ENCODE data around the gene YRDC. TPM values are rescaled to one million over a fixed set of nuclear protein-coding genes. Genes with fewer than 3 reads are reported as not detected.

The YRDC gene
- total RNA-seq, 1 donor from 2014 or later, result 28.1 TPM

DNA sequence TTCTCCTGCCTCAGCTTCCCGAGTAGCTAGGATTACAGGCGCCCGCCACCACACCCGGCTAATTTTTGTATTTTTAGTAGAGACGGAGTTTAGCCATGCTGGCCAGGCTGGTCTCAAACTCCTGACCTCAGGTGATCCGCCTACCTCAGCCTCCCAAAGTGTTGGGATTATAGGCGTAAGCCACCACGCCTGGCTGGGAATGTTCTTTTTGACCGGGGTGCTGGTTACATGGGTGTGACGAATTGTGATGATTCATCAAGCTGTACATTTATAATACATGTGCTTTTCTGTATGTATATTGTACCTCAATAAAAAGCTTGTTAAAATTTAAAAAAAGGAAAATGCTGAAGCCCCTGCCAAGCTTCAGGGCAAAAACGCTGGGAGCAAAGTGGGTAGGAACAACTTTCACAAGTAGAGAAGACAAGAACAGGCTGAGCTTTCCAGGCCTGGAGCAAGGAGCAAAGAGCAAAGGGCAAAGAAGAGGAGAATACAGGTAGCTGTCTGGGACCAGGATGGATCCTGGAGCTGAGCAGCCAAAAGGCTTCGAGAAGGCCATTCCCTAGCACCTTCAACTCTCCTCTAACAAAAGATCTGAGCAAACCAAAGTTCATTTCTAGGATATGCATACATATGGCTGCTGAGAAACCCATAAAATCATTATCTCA is 20.5 kb upstream of the YRDC start:
- Histone ChIP-seq H3K4me3 (ENCODE audit: insufficient read depth, low read depth, low read length) (no peak overlapping the region), H3K36me3 (ENCODE audit: insufficient read depth, low read length) (peaks cover 19% of the 10 kb centered on the region), H3K9me3 (ENCODE audit: insufficient read depth, low read depth, low read length) (no peaks in the 10 kb centered on the region), H2AFZ (ENCODE audit: low read depth, low read length) (no peak overlapping the region), H4K20me1 (ENCODE audit: insufficient read depth, low read length) (peaks cover 4% of the 10 kb centered on the region), H3K27me3 (ENCODE audit: insufficient read depth, low read length) (no peaks in the 10 kb centered on the region), H3K4me2 (ENCODE audit: low read length) (no peak overlapping the region), H3K79me2 (ENCODE audit: insufficient read depth, low read length) (no peaks in the 10 kb centered on the region), H3K9ac (ENCODE audit: low read length) (no peak overlapping the region), H3K27ac (ENCODE audit: low read depth, low read length) (no peak overlapping the region), H3K4me1 (ENCODE audit: insufficient read depth, low read length) (peaks cover 2% of the 10 kb centered on the region)
- no peaks in the 10 kb centered on the region for H3K9me3 Mint-ChIP-seq (ENCODE audit: unreplicated experiment)
- H3K27ac Mint-ChIP-seq (ENCODE audit: unreplicated experiment), result no peak overlapping the region
- FAIRE-seq (no peak), DNase-seq (ENCODE audit: low read depth) (no peak)
- H3K4me1 Mint-ChIP-seq (ENCODE audit: low read depth, unreplicated experiment), result peaks cover 7% of the 10 kb centered on the region
- H3K4me3 Mint-ChIP-seq (ENCODE audit: unreplicated experiment), result no peak overlapping the region
- peaks cover 19% of the 10 kb centered on the region for H3K36me3 Mint-ChIP-seq (ENCODE audit: low read depth, unreplicated experiment)
- no peaks in the 10 kb centered on the region for H3K27me3 Mint-ChIP-seq (ENCODE audit: low read depth, unreplicated experiment)
- no peak for TF ChIP-seq EZH2 (IDR thresholded peaks at IDR 0.05; ENCODE audit: insufficient read depth, low read length)
- TF ChIP-seq, protein P1, sequence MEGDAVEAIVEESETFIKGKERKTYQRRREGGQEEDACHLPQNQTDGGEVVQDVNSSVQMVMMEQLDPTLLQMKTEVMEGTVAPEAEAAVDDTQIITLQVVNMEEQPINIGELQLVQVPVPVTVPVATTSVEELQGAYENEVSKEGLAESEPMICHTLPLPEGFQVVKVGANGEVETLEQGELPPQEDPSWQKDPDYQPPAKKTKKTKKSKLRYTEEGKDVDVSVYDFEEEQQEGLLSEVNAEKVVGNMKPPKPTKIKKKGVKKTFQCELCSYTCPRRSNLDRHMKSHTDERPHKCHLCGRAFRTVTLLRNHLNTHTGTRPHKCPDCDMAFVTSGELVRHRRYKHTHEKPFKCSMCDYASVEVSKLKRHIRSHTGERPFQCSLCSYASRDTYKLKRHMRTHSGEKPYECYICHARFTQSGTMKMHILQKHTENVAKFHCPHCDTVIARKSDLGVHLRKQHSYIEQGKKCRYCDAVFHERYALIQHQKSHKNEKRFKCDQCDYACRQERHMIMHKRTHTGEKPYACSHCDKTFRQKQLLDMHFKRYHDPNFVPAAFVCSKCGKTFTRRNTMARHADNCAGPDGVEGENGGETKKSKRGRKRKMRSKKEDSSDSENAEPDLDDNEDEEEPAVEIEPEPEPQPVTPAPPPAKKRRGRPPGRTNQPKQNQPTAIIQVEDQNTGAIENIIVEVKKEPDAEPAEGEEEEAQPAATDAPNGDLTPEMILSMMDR (IDR thresholded peaks at IDR 0.05; ENCODE audit: insufficient read depth, low read depth, low read length), result no peak

DNA sequence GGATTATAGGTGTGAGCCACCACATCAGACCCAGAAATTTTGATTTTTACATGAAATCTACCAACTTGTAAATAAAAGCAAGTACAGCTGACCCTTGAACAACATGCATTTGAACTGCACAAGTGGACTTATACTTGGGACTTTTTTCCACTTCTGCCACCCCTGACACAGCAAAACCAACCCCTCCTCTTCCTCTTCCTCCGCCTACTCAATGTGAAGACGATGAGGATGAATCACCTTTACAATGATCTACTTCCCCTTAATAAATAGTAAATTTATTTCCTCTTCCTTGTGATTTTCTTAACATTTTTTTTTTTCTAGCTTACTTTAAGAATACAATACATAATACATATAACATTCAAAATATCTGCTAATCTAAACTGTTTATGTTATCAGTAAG is 17.5 kb upstream of the YRDC start:
- no peak for DNase-seq (ENCODE audit: low read depth)
- H3K27ac Mint-ChIP-seq (ENCODE audit: unreplicated experiment), result no peak overlapping the region
- peaks cover 2% of the 10 kb centered on the region for H3K4me1 Mint-ChIP-seq (ENCODE audit: low read depth, unreplicated experiment)
- no peak overlapping the region for H3K27ac ChIP-seq (ENCODE audit: low read depth, low read length)
- peaks cover 4% of the 10 kb centered on the region for H3K4me1 ChIP-seq (ENCODE audit: insufficient read depth, low read length)
- no peaks in the 10 kb centered on the region for H3K9me3 Mint-ChIP-seq (ENCODE audit: unreplicated experiment)
- no peak overlapping the region for H3K4me3 Mint-ChIP-seq (ENCODE audit: unreplicated experiment)
- no peaks in the 10 kb centered on the region for H3K9me3 ChIP-seq (ENCODE audit: insufficient read depth, low read depth, low read length)
- no peak overlapping the region for H3K9ac ChIP-seq (ENCODE audit: low read length)
- no peak overlapping the region for H2AFZ ChIP-seq (ENCODE audit: low read depth, low read length)
- no peak for FAIRE-seq
- H3K4me2 ChIP-seq (ENCODE audit: low read length), result no peak overlapping the region
- H3K36me3 Mint-ChIP-seq (ENCODE audit: low read depth, unreplicated experiment), result peaks cover 18% of the 10 kb centered on the region
- peaks cover 15% of the 10 kb centered on the region for H3K36me3 ChIP-seq (ENCODE audit: insufficient read depth, low read length)
- H3K27me3 Mint-ChIP-seq (ENCODE audit: low read depth, unreplicated experiment), result no peaks in the 10 kb centered on the region
- no peaks in the 10 kb centered on the region for H3K27me3 ChIP-seq (ENCODE audit: insufficient read depth, low read length)
- H4K20me1 ChIP-seq (ENCODE audit: insufficient read depth, low read length), result peaks cover 4% of the 10 kb centered on the region
- no peak for TF ChIP-seq EZH2 (IDR thresholded peaks at IDR 0.05; ENCODE audit: insufficient read depth, low read length)
- TF ChIP-seq, protein P1 (IDR thresholded peaks at IDR 0.05; ENCODE audit: insufficient read depth, low read depth, low read length), result no peak
- H3K79me2 ChIP-seq (ENCODE audit: insufficient read depth, low read length), result no peaks in the 10 kb centered on the region
- no peak overlapping the region for H3K4me3 ChIP-seq (ENCODE audit: insufficient read depth, low read depth, low read length)

DNA sequence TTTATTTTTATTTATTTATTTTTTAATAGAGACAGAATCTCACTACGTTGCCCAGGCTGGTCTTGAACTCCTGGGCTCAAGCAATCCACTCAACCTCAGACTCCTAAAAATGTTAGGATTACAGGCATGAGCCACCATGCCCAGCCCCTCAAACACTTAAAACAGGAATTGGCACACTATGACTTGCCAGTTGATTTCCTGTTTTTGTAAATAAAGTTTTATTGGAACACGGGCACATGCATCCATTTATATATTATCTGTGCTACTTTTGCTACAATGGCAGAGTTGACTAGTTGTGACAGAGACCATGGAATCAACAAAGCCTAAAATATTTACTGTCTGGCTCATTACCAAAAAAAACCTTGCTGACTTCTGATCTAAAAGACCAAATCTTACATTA is 16.0 kb upstream of the YRDC start:
- no peak for FAIRE-seq
- Mint-ChIP-seq H3K4me3 (ENCODE audit: unreplicated experiment) (no peak overlapping the region), H3K36me3 (ENCODE audit: low read depth, unreplicated experiment) (peaks cover 22% of the 10 kb centered on the region), H3K27ac (ENCODE audit: unreplicated experiment) (no peak overlapping the region), H3K27me3 (ENCODE audit: low read depth, unreplicated experiment) (no peaks in the 10 kb centered on the region), H3K4me1 (ENCODE audit: low read depth, unreplicated experiment) (peaks cover 2% of the 10 kb centered on the region), H3K9me3 (ENCODE audit: unreplicated experiment) (no peaks in the 10 kb centered on the region)
- Histone ChIP-seq H3K4me1 (ENCODE audit: insufficient read depth, low read length) (peaks cover 4% of the 10 kb centered on the region), H2AFZ (ENCODE audit: low read depth, low read length) (no peak overlapping the region), H3K4me3 (ENCODE audit: insufficient read depth, low read depth, low read length) (no peak overlapping the region), H3K36me3 (ENCODE audit: insufficient read depth, low read length) (peaks cover 20% of the 10 kb centered on the region), H3K4me2 (ENCODE audit: low read length) (no peak overlapping the region), H3K27ac (ENCODE audit: low read depth, low read length) (no peak overlapping the region), H3K27me3 (ENCODE audit: insufficient read depth, low read length) (no peaks in the 10 kb centered on the region), H3K79me2 (ENCODE audit: insufficient read depth, low read length) (no peaks in the 10 kb centered on the region), H3K9me3 (ENCODE audit: insufficient read depth, low read depth, low read length) (no peaks in the 10 kb centered on the region), H4K20me1 (ENCODE audit: insufficient read depth, low read length) (peaks cover 10% of the 10 kb centered on the region), H3K9ac (ENCODE audit: low read length) (no peak overlapping the region)
- TF ChIP-seq, protein P1 (IDR thresholded peaks at IDR 0.05; ENCODE audit: insufficient read depth, low read depth, low read length), result no peak
- TF ChIP-seq EZH2 (IDR thresholded peaks at IDR 0.05; ENCODE audit: insufficient read depth, low read length), result no peak
- DNase-seq (ENCODE audit: low read depth), result no peak

Data from astrocyte (in vitro differentiated cells and primary cell).